ENCODE data around the gene DDX52. TPM values are rescaled to one million over a fixed set of nuclear protein-coding genes. Genes with fewer than 3 reads are reported as not detected.

Gene DDX52
- total and polyA plus RNA-seq, 2 of the 8 experiments (the other 6 are each of a cell fraction or from before 2014, with no cell fraction given): 10.0 to 45.9 TPM

- no peaks in the 10 kb centered on the region for H3K79me2 ChIP-seq (ENCODE audit: control insufficient read depth in 1 of 2, insufficient read depth in 2 of 2, low read length in 2 of 2)
- no peak overlapping the region for H3K4me3 ChIP-seq (ENCODE audit: extremely low read depth in 1 of 4, insufficient read depth in 2 of 4, low read depth in 3 of 4, low read length in 4 of 4)
- no peak overlapping the region for H3K14ac ChIP-seq (ENCODE audit: insufficient read length)
- H3K27ac ChIP-seq (ENCODE audit: low read depth, low read length): no peak overlapping the region
- no peak overlapping the region for H2BK15ac ChIP-seq (ENCODE audit: low read length)
- ChIA-PET CTCF (ENCODE audit: partially characterized antibody) (interaction anchor here (0.7 to 2.3 kb wide), 5 partner anchors 8 to 189 kb away, joined by 3 to 7 read pairs (median 3); no protein-coding TSS in a partner anchor), POLR2A (ENCODE audit: partially characterized antibody) (interaction anchor here (0.7 to 1.6 kb wide), 6 partner anchors 8 to 47 kb away, joined by 3 to 5 read pairs (median 4); partner anchors contain the start of gene SYNRG)
- no peak overlapping the region for H3K23ac ChIP-seq (ENCODE audit: insufficient read length)
- FAIRE-seq (no peak), DNase-seq (ENCODE audit: low read depth in 1 of 2, low spot score in 2 of 2) (no peak)
- no peak overlapping the region for H2BK20ac ChIP-seq (ENCODE audit: low read length)
- H3K4me2 ChIP-seq (ENCODE audit: insufficient read depth in 1 of 2, low read depth in 2 of 2, low read length in 2 of 2): no peak overlapping the region
- H3K36me3 ChIP-seq (ENCODE audit: control insufficient read depth in 2 of 4, insufficient read depth in 4 of 4, low read length in 3 of 4): peaks cover 5 to 16% (median 10%) of the 10 kb centered on the region in 4 experiments
- H2BK5ac ChIP-seq (ENCODE audit: low read depth, low read length): no peak overlapping the region
- H2BK12ac ChIP-seq (ENCODE audit: low read depth, low read length): no peak overlapping the region
- H2AK5ac ChIP-seq (ENCODE audit: low read depth, low read length): no peak overlapping the region
- no peak overlapping the region for H4K5ac ChIP-seq (ENCODE audit: insufficient read length, low read depth, low read length)
- no peak overlapping the region for H3K9ac ChIP-seq (replicated peaks in 1 of 4; ENCODE audit: extremely low read depth in 1 of 4, low read depth in 3 of 4, low read length in 3 of 4)
- H2BK120ac ChIP-seq (replicated peaks; ENCODE audit: low read depth, low read length): no peak overlapping the region
- peaks cover 1 to 2% of the 10 kb centered on the region in 2 experiments for H4K20me1 ChIP-seq (replicated peaks in 1 of 2; ENCODE audit: control insufficient read depth in 1 of 2, insufficient read depth in 2 of 2, low read length in 2 of 2)
- H3K4ac ChIP-seq (replicated peaks; ENCODE audit: insufficient read length, low read depth, low read length): no peak overlapping the region
- no peaks in the 10 kb centered on the region for H3K27me3 ChIP-seq (replicated peaks in 1 of 4; ENCODE audit: control insufficient read depth in 3 of 4, extremely low read depth in 1 of 4, insufficient read depth in 3 of 4, low read length in 3 of 4)
- H3K18ac ChIP-seq (ENCODE audit: extremely low read depth, low read length): no peak overlapping the region
- H3K9me3 ChIP-seq (ENCODE audit: insufficient read depth in 2 of 2, low read depth in 1 of 2, low read length in 1 of 2): no peaks in the 10 kb centered on the region
- no peak overlapping the region for H4K91ac ChIP-seq (replicated peaks; ENCODE audit: insufficient read length, low read length)
- H3K79me1 ChIP-seq (ENCODE audit: low read depth, low read length): no peaks in the 10 kb centered on the region
- no peaks in the 10 kb centered on the region for H3K23me2 ChIP-seq (ENCODE audit: low read depth, low read length)
- H4K8ac ChIP-seq (ENCODE audit: extremely low read depth, insufficient read depth, low read length): no peak overlapping the region
- peaks cover 0 to 8% (median 4%) of the 10 kb centered on the region in 4 experiments; a peak in 3 of 7 replicates for H3K4me1 ChIP-seq (replicated peaks in 1 of 4; ENCODE audit: control insufficient read depth in 3 of 4, insufficient read depth in 4 of 4, low read length in 3 of 4)
- 74% methylated on average over 5 of the region's 5 CpGs; no CpG with 5 or more reads in 1 of the 2 experiments for WGBS, 2 experiments (ENCODE audit: extremely low coverage in 1 of 2, insufficient coverage in 1 of 2, insufficient read length in 1 of 2, insufficient replicate concordance in 2 of 2, low coverage in 1 of 2, low lambda C conversion rate in 2 of 2, missing lambda C conversion rate in 1 of 2)
- no peak overlapping the region for H3K56ac ChIP-seq (replicated peaks; ENCODE audit: insufficient read length, low read depth, low read length)
- no peak overlapping the region for H2AFZ ChIP-seq (ENCODE audit: low read length)
- TF ChIP-seq RXRA (IDR thresholded peaks at IDR 0.05; ENCODE audit: insufficient read depth, low read depth, low read length): no peak
- TF ChIP-seq SRF (IDR thresholded peaks at IDR 0.05; ENCODE audit: low read depth, low read length): no peak
- TF ChIP-seq, protein P1, sequence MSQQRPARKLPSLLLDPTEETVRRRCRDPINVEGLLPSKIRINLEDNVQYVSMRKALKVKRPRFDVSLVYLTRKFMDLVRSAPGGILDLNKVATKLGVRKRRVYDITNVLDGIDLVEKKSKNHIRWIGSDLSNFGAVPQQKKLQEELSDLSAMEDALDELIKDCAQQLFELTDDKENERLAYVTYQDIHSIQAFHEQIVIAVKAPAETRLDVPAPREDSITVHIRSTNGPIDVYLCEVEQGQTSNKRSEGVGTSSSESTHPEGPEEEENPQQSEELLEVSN (IDR thresholded peaks at IDR 0.05): no peak
- no peak for TF ChIP-seq SIX5 (IDR thresholded peaks at IDR 0.05; ENCODE audit: low read depth, low read length)
- no peak for TF ChIP-seq HDAC6 (IDR thresholded peaks at IDR 0.05; ENCODE audit: low read depth, low read length)
- TF ChIP-seq SP1 (IDR thresholded peaks at IDR 0.05; ENCODE audit: low read depth, low read length): no peak
- no peak for TF ChIP-seq CHD2 (IDR thresholded peaks at IDR 0.05; ENCODE audit: low read length)
Observed at GRCh38 chr17:37562016-37562745, 81.1 kb downstream of the DDX52 start.

Measured in H1 (cell line).